ENCODE data around the gene LONP2. TPM values are rescaled to one million over a fixed set of nuclear protein-coding genes. Genes with fewer than 3 reads are reported as not detected.

Gene LONP2
- total and polyA plus RNA-seq, 9 of the 15 experiments (the other 6 are each of a cell fraction or from before 2014, with no cell fraction given) = 8.1 to 41.2 (median 25.6) TPM

GRCh38 chr16:48284772-48285409 is 40.8 kb downstream of the LONP2 start (continued):
- TF ChIP-seq ID3 (CRISPR knock-in tag; IDR thresholded peaks at IDR 0.05) (no peak), ID3 (tag; IDR thresholded peaks at IDR 0.05) (no peak), CREB5 (CRISPR knock-in tag; IDR thresholded peaks at IDR 0.05) (no peak)

GRCh38 chr16:48287239-48287638 is 43.1 kb downstream of the LONP2 start:
- Histone ChIP-seq H3K27ac (ENCODE audit: extremely low read depth, low read depth, low read length) (no peak overlapping the region), H3K27me3 (ENCODE audit: control insufficient read depth in 2 of 2, insufficient read depth in 2 of 2, low read length in 2 of 2) (no peaks in the 10 kb centered on the region), H3K36me3 (ENCODE audit: control insufficient read depth, insufficient read depth, low read length) (peaks cover 66% of the 10 kb centered on the region), H3K79me2 (ENCODE audit: control insufficient read depth, insufficient read depth, low read length) (no peaks in the 10 kb centered on the region), H4K20me1 (replicated peaks; ENCODE audit: control insufficient read depth, insufficient read depth, low read length) (no peaks in the 10 kb centered on the region), H3K4me3 (no peak overlapping the region), H3K9me3 (replicated peaks; ENCODE audit: control insufficient read depth, insufficient read depth, low read depth, low read length) (peaks cover 1% of the 10 kb centered on the region), H3K4me1 (replicated peaks in 1 of 2; ENCODE audit: control insufficient read depth in 2 of 2, insufficient read depth in 2 of 2, low read length in 2 of 2) (no peaks in the 10 kb centered on the region), H3K9ac (ENCODE audit: insufficient read depth in 1 of 2, low read depth in 2 of 2, low read length in 2 of 2) (no peak overlapping the region), H3K4me2 (ENCODE audit: insufficient read depth, low read length) (no peak overlapping the region), H3K9me1 (ENCODE audit: control insufficient read depth, insufficient read depth, low read length) (no peaks in the 10 kb centered on the region), H2AFZ (ENCODE audit: low read depth, low read length) (no peak overlapping the region)
- BruUV-seq (replicated peaks) = no TSS peak
- in situ Hi-C loops (cut with MboI) (no loop called here), intact Hi-C loops (cut with micrococcal nuclease) (no loop called here)
- ChIA-PET CTCF (ENCODE audit: low intra/inter-chr PET ratio) (no interaction called here), POLR2A (interaction anchor here (1.0 kb wide), 1 partner anchor 11 kb away, joined by 3 read pairs; no protein-coding TSS in a partner anchor)
- FAIRE-seq (no peak), ATAC-seq (no peak), DNase-seq (ENCODE audit: extremely low read depth in 1 of 4, low spot score in 3 of 4) (no peak)
- TF ChIP-seq ZNF280A (IDR thresholded peaks at IDR 0.05; ENCODE audit: low read depth, partially characterized antibody) (peak; percentile 51), CBX3 (IDR thresholded peaks at IDR 0.05; ENCODE audit: borderline replicate concordance in 1 of 2, low read length in 2 of 2) (0 out of 3 replicates have a peak, but pooled peaks of 1 of the 2 experiments have one; percentile 43), PRMT5 (CRISPR knock-in tag; IDR thresholded peaks at IDR 0.05) (no peak)
